Gastrocnemius medialis (tissue), 4 donors: ENCODE measurements around the gene SPOPL. TPM values are rescaled to one million over a fixed set of nuclear protein-coding genes. Genes with fewer than 3 reads are reported as not detected.

ENCODE experiments used
- ATAC-seq, 2 donors: fragments of 150-250 bp; one replicate each; pipeline ENCODE4 v1.9.1; 2016
- DNase-seq, 2 donors: peaks; one replicate each; pipeline ENCODE4 v3.0.0-alpha.2; 2019
- H3K27ac ChIP-seq, 4 donors: fragments of 200-600 bp; sonication (generic); 1 replicate in 1 of 4; 2 replicates in 3 of 4; pipeline ENCODE4 v1.5.1; 2016 to 2018; ENCODE audit warnings: mild to moderate bottlenecking in 2 of 4, moderate library complexity in 1 of 4
- H3K27me3 ChIP-seq, 3 donors: fragments of 200-600 bp; sonication (generic) in 2 of 3; 1 replicate in 1 of 3; 2 replicates in 2 of 3; pipeline versions ENCODE4 v1.5.1 to v1.6.0; 2016 to 2019; ENCODE audit warnings: mild to moderate bottlenecking in 1 of 3, moderate library complexity in 1 of 3
- H3K36me3 ChIP-seq, 2 donors: fragments of 200-600 bp; sonication (generic) in 1 of 2; one replicate each; pipeline ENCODE4 v1.5.1; 2017 to 2018
- H3K4me1 ChIP-seq, 2 donors: fragments of 200-600 bp; sonication (generic) in 1 of 2; one replicate each; pipeline ENCODE4 v1.5.1; 2016 to 2017; ENCODE audit warnings: mild to moderate bottlenecking in 2 of 2
- H3K4me3 ChIP-seq, 4 donors: fragments of 200-600 bp; sonication (generic) in 3 of 4; 1 replicate in 1 of 4; 2 replicates in 3 of 4; pipeline ENCODE4 v1.5.1; 2016 to 2019; ENCODE audit warnings: mild to moderate bottlenecking in 2 of 4
- H3K9me3 ChIP-seq, 3 donors: fragments of 200-600 bp; sonication (generic) in 2 of 3; 1 replicate in 1 of 3; 2 replicates in 2 of 3; pipeline ENCODE4 v1.5.1; 2016 to 2019
- POLR2A ChIP-seq, 2 donors: fragments of 450-650 bp; IDR thresholded peaks; one replicate each; pipeline ENCODE4 v1.6.1; 2017; ENCODE audit warnings: antibody characterized with exemption in 2 of 2, mild to moderate bottlenecking in 2 of 2, moderate library complexity in 2 of 2
- in situ Hi-C, 4 donors: fragments of 200-750 bp; cut with MboI; loops; one replicate each; pipeline versions ENCODE4 v1.15.0 to v1.8.0; 2017; ENCODE audit warnings: low sequenced_read_pairs in 4 of 4
- intact Hi-C: fragments of 100-400 bp; cut with DNase I; formaldehyde crosslinking; loops from one replicate; pipeline ENCODE4 v1.15.1; 2023; ENCODE audit warnings: low total_unique reads
- total RNA-seq, 4 donors: library from RNA; depleted of rRNA; stranded (reverse); fragments of >200 nt; gene quantifications; one replicate each; pipeline versions ENCODE4 v1.1.0 to v1.2.3, GENCODE V29; 2016
- TF ChIP-seq, protein P1 (sequence below), 5 experiments: fragments of 450-650 bp in 3 of 5; fragments of 200-600 bp in 2 of 5; sonication (generic) in 2 of 5; IDR thresholded peaks in 4 of 5; conservative IDR thresholded peaks in 1 of 5; 1 replicate in 4 of 5; 2 replicates in 1 of 5; pipeline ENCODE4 v1.5.1; 2016 to 2019; ENCODE audit warnings: antibody characterized with exemption in 5 of 5, mild to moderate bottlenecking in 3 of 5, moderate library complexity in 3 of 5

SPOPL gene
- total RNA-seq, 4 donors from 2014 or later, result 11.2 to 17.7 (median 12.5) TPM

DNA sequence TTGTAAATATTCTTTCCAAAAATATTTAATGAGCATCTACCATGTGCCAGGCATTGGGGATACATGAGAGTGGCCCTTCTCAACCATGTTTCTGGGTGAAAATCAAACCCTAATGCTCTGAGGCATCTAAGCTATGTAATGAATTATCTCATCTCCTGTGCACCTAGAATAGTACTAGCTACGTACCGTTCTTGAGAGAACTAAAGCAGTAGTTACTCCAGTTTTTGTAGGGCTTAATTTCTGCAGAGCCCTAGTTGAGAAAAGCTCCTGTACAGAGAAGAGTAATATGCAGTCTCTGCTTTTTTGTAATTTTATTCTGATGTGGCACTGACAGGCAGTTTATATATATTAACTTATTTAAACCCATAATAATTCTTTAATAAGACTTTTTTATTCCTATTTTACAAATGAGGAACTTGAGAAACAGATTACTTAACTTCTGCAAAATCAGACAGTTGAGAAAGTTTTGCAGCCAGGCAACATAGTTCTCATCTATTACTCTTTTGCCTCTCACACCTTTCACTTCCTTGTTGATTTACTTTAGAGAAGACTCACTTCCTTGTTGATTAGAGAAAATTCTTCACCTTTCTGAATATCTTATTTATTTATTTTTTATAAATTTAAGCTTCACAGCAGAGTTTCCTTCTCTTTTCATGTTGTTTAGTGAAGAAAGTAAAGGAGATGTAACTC lies 3.1 kb downstream of the SPOPL start:
- in situ Hi-C loops, result no loop called here
- DNase-seq (no peak), ATAC-seq (no peak)
- Histone ChIP-seq H3K36me3 (no peaks in the 10 kb centered on the region), H3K27ac (no peak overlapping the region), H3K9me3 (no peaks in the 10 kb centered on the region), H3K4me1 (peaks cover 47 to 49% of the 10 kb centered on the region in 2 donors), H3K4me3 (no peak overlapping the region), H3K27me3 (no peaks in the 10 kb centered on the region)
- TF ChIP-seq POLR2A (IDR thresholded peaks at IDR 0.05), result no peak
- TF ChIP-seq, protein P1, sequence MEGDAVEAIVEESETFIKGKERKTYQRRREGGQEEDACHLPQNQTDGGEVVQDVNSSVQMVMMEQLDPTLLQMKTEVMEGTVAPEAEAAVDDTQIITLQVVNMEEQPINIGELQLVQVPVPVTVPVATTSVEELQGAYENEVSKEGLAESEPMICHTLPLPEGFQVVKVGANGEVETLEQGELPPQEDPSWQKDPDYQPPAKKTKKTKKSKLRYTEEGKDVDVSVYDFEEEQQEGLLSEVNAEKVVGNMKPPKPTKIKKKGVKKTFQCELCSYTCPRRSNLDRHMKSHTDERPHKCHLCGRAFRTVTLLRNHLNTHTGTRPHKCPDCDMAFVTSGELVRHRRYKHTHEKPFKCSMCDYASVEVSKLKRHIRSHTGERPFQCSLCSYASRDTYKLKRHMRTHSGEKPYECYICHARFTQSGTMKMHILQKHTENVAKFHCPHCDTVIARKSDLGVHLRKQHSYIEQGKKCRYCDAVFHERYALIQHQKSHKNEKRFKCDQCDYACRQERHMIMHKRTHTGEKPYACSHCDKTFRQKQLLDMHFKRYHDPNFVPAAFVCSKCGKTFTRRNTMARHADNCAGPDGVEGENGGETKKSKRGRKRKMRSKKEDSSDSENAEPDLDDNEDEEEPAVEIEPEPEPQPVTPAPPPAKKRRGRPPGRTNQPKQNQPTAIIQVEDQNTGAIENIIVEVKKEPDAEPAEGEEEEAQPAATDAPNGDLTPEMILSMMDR (IDR thresholded peaks at IDR 0.05 in 4 of 5, conservative IDR thresholded peaks at IDR 0.05 in 1 of 5), result no peak
- intact Hi-C loops, result loop anchor here (5.0 to 10.0 kb wide), 2 partner anchors 43 to 540 kb away; partner anchors contain the start of gene HNMT

DNA sequence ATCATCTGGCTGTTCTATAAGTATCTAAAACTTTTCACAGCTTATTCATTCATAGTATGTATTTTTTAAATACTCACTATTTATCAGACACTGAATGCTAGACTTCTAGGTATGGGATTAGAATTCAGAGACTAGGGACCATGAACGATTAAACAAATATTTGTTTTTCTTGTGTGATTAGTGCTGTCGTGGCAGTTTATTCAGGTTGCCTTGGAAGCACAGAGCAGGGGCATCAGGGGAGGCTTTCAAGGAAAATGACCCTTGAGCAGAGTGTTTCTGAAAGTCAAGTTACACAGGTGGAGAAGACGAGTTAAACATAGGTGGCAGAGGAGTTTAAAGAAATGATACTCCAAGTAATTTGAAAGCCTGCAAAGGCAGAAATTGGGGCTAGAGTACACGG lies 5.7 kb downstream of the SPOPL start:
- ATAC-seq (no peak), DNase-seq (no peak)
- in situ Hi-C loops, result no loop called here
- no peak overlapping the region for H3K4me3 ChIP-seq
- peaks cover 39 to 42% of the 10 kb centered on the region in 2 donors for H3K4me1 ChIP-seq
- H3K36me3 ChIP-seq, result no peaks in the 10 kb centered on the region
- TF ChIP-seq POLR2A (IDR thresholded peaks at IDR 0.05), result no peak
- TF ChIP-seq, protein P1 (IDR thresholded peaks at IDR 0.05 in 4 of 5, conservative IDR thresholded peaks at IDR 0.05 in 1 of 5), result no peak
- no peaks in the 10 kb centered on the region for H3K9me3 ChIP-seq
- no peak overlapping the region for H3K27ac ChIP-seq
- intact Hi-C loops, result loop anchor here (10.0 kb wide), 1 partner anchor 542 kb away; the partner anchor contains the start of gene HNMT
- H3K27me3 ChIP-seq, result no peaks in the 10 kb centered on the region

DNA sequence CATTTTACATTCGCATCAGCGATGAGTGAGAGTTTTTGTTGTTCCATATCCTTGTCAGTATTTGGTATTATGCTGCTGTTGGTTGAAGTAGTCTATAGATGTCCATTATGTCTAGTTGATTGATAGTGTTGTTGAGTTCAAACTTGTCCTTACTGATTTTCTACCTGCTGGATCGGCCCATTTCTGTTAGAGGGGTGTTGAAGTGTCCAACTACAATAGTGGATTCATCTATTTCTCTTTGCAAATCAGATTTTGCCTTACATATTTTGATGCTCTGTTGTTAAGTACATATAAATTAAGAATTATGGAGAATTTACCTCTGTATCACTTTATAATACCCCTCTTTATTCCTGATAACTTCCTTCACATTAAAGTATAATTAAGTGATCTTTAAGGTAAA lies 8.7 kb downstream of the SPOPL start:
- no peaks in the 10 kb centered on the region for H3K27me3 ChIP-seq
- in situ Hi-C loops, result no loop called here
- H3K4me1 ChIP-seq, result peaks cover 23 to 25% of the 10 kb centered on the region in 2 donors
- no peaks in the 10 kb centered on the region for H3K9me3 ChIP-seq
- H3K4me3 ChIP-seq, result no peak overlapping the region
- H3K27ac ChIP-seq, result no peak overlapping the region
- no peak for DNase-seq
- intact Hi-C loops, result no loop called here
- no peak for TF ChIP-seq POLR2A (IDR thresholded peaks at IDR 0.05)
- TF ChIP-seq, protein P1 (IDR thresholded peaks at IDR 0.05 in 4 of 5, conservative IDR thresholded peaks at IDR 0.05 in 1 of 5), result no peak
- no peaks in the 10 kb centered on the region for H3K36me3 ChIP-seq
- no peak for ATAC-seq

DNA sequence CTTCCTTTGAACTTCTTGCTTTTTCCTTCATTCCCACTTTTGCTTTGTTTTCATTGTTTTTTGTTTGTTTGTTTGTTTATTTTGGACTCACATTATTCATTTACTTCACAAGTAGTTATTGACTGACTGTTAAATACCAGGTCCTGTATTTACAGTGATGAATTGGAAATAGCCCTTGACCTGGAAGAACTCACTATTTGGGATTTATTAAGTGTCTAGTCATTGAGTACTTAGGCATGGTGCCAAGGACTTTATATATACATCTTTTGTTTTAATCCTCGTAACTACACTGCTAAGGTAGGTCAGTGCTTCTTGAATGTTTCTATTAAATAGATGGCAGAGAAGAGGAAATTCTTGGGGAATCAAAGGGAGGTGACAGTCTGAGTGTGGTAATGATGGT lies 11.1 kb downstream of the SPOPL start:
- H3K27me3 ChIP-seq, result no peaks in the 10 kb centered on the region
- H3K27ac ChIP-seq, result no peak overlapping the region
- peaks cover 22 to 26% of the 10 kb centered on the region in 2 donors for H3K4me1 ChIP-seq
- H3K4me3 ChIP-seq, result no peak overlapping the region
- no peak for ATAC-seq
- in situ Hi-C loops (no loop called here), intact Hi-C loops (no loop called here)
- no peaks in the 10 kb centered on the region for H3K36me3 ChIP-seq
- TF ChIP-seq, protein P1 (IDR thresholded peaks at IDR 0.05 in 4 of 5, conservative IDR thresholded peaks at IDR 0.05 in 1 of 5), result no peak
- no peak for TF ChIP-seq POLR2A (IDR thresholded peaks at IDR 0.05)
- no peaks in the 10 kb centered on the region for H3K9me3 ChIP-seq
- DNase-seq, result no peak
